Keratinocyte (primary cell): ENCODE results near the gene MED15. TPM values are rescaled to one million over a fixed set of nuclear protein-coding genes. Genes with fewer than 3 reads are reported as not detected.

Experiments used
- DNase-seq: peaks from one replicate; pipeline ENCODE4 v3.0.0-alpha.2; 2011; ENCODE audit warnings: low read depth, missing footprints, low spot score
- FAIRE-seq: peaks from 2 replicates; lab custom pipeline; 2011; peaks lifted over from hg19 to GRCh38; lab: Jason Lieb, UNC
- H2AFZ ChIP-seq: 2 replicates; pipeline ENCODE4 v1.6.0; 2012; ENCODE audit warnings: low read length, control low read depth, inconsistent platforms; ENCODE audit not compliant: control insufficient read depth
- H3K27ac ChIP-seq: 2 replicates; pipeline ENCODE4 v1.5.1; 2011; ENCODE audit warnings: low read length; ENCODE audit not compliant: control insufficient read depth, insufficient read depth
- H3K27me3 ChIP-seq: 3 replicates; pipeline ENCODE4 v1.6.0; 2011; ENCODE audit warnings: low read length; ENCODE audit not compliant: control insufficient read depth, insufficient read depth; ENCODE audit errors: extremely low read depth
- H3K36me3 ChIP-seq, 2 experiments: 2 replicates in 1 of 2; 3 replicates in 1 of 2; pipeline ENCODE4 v1.5.1; 2011; ENCODE audit warnings: low read length in 2 of 2, mild to moderate bottlenecking in 1 of 2; ENCODE audit not compliant: control insufficient read depth in 2 of 2, insufficient read depth in 2 of 2; ENCODE audit errors: extremely low read depth in 1 of 2
- H3K4me1 ChIP-seq: 3 replicates; pipeline ENCODE4 v1.5.1; 2011; ENCODE audit warnings: low read length; ENCODE audit not compliant: control insufficient read depth, insufficient read depth; ENCODE audit errors: extremely low read depth
- H3K4me2 ChIP-seq: 3 replicates; pipeline ENCODE4 v1.6.0; 2011; ENCODE audit warnings: low read depth, low read length; ENCODE audit not compliant: control insufficient read depth, insufficient read depth; ENCODE audit errors: extremely low read depth
- H3K4me3 ChIP-seq, 3 experiments: fragments of 200-600 bp in 1 of 3; sonication (generic) in 1 of 3; 2 replicates in 2 of 3; 3 replicates in 1 of 3; pipeline ENCODE4 v1.5.1; 2011 to 2016; ENCODE audit warnings: low read length in 3 of 3, mild to moderate bottlenecking in 3 of 3, control low read depth in 2 of 3, inconsistent platforms in 1 of 3, low read depth in 1 of 3, mixed read lengths in 1 of 3, mixed run types in 1 of 3, moderate library complexity in 1 of 3; ENCODE audit not compliant: control insufficient read depth in 2 of 3, insufficient read depth in 2 of 3; ENCODE audit errors: extremely low read depth in 1 of 3
- H3K79me2 ChIP-seq: 2 replicates; pipeline ENCODE4 v1.6.0; 2012; ENCODE audit warnings: low read length; ENCODE audit not compliant: control insufficient read depth, insufficient read depth
- H3K9ac ChIP-seq: 3 replicates; pipeline ENCODE4 v1.6.0; 2011; ENCODE audit warnings: low read length; ENCODE audit not compliant: control insufficient read depth, insufficient read depth; ENCODE audit errors: extremely low read depth
- H3K9me1 ChIP-seq: 3 replicates; pipeline ENCODE4 v1.6.0; 2011; ENCODE audit warnings: low read length; ENCODE audit not compliant: control insufficient read depth, insufficient read depth; ENCODE audit errors: extremely low read depth
- H3K9me3 ChIP-seq: 2 replicates; pipeline ENCODE4 v1.5.1; 2012; ENCODE audit warnings: low read depth, low read length; ENCODE audit not compliant: control insufficient read depth
- H4K20me1 ChIP-seq: 3 replicates; pipeline ENCODE4 v1.6.0; 2011; ENCODE audit warnings: low read length; ENCODE audit not compliant: control insufficient read depth, insufficient read depth; ENCODE audit errors: extremely low read depth
- CTCF ChIP-seq, 3 experiments: IDR thresholded peaks in 1 of 3; conservative IDR thresholded peaks in 1 of 3; optimal IDR thresholded peaks in 1 of 3; 2 replicates in 2 of 3; 3 replicates in 1 of 3; pipeline versions ENCODE3 to v1.5.1; 2011; ENCODE audit warnings: low read length in 3 of 3, mild to moderate bottlenecking in 3 of 3, moderate library complexity in 2 of 3, control low read depth in 1 of 3, inconsistent platforms in 1 of 3; ENCODE audit not compliant: insufficient read depth in 2 of 3; ENCODE audit errors: extremely low read depth in 1 of 3
- EZH2 ChIP-seq: IDR thresholded peaks from one replicate; pipeline ENCODE4 v1.6.1; 2012; ENCODE audit warnings: inconsistent platforms, mild to moderate bottlenecking, low read length, moderate library complexity
- dilution Hi-C: fragments of 300-500 bp; cut with MboI; formaldehyde crosslinking; loops from one replicate; pipeline ENCODE4 v1.7.0; 2020; ENCODE audit warnings: low sequenced_read_pairs; ENCODE audit not compliant: extremely low pct_ligation_motif_present
- polyA plus RNA-seq, 5 experiments: library from polyadenylated mRNA; depleted of rRNA in 3 of 5; stranded (reverse) in 3 of 5; stranded (forward) in 1 of 5; unstranded in 1 of 5; fragments of >200 nt; gene quantifications; 1 replicate in 1 of 5; 2 replicates in 3 of 5; 3 replicates in 1 of 5; pipeline versions ENCODE4 v1.2.1 to v1.2.3, GENCODE V29; 2011 to 2012; ENCODE audit warnings: missing spikeins in 2 of 5, low read depth in 1 of 5, low replicate concordance in 1 of 5

MED15 gene
- polyA plus RNA-seq, 1 donor (not counting 4 experiments of a cell fraction or from before 2014, with no cell fraction given) = 24.9 TPM

- H3K4me3 ChIP-seq = no peak overlapping the region
- H3K27ac ChIP-seq = no peak overlapping the region
- DNase-seq (no peak), FAIRE-seq (no peak)
- no peaks in the 10 kb centered on the region for H4K20me1 ChIP-seq
- H3K4me2 ChIP-seq = no peak overlapping the region
- H3K79me2 ChIP-seq = peaks cover 6% of the 10 kb centered on the region
- H3K9ac ChIP-seq = no peak overlapping the region
- no peak for TF ChIP-seq EZH2
- no peak for TF ChIP-seq CTCF (optimal IDR thresholded peaks at IDR 0.05 in 1 of 3, IDR thresholded peaks at IDR 0.05 in 1 of 3, conservative IDR thresholded peaks at IDR 0.05 in 1 of 3; ENCODE audit: extremely low read depth in 1 of 3, insufficient read depth in 2 of 3, low read length in 3 of 3)
- H2AFZ ChIP-seq = no peak overlapping the region
- H3K9me1 ChIP-seq = peaks cover 3% of the 10 kb centered on the region
- no peaks in the 10 kb centered on the region for H3K9me3 ChIP-seq
- peaks cover 0 to 1% of the 10 kb centered on the region in 2 experiments for H3K36me3 ChIP-seq
- H3K27me3 ChIP-seq = no peaks in the 10 kb centered on the region
- H3K4me1 ChIP-seq = peaks cover 18% of the 10 kb centered on the region
- dilution Hi-C loops = no loop called here
Observed at GRCh38 chr22:20498913-20499312, 8.5 kb upstream of the MED15 start.

- dilution Hi-C loops = no loop called here
- no peak overlapping the region for H3K9ac ChIP-seq
Observed at GRCh38 chr22:20499769-20500168, 7.6 kb upstream of the MED15 start.

More at GRCh38 chr22:20499769-20500168, 7.6 kb upstream of the MED15 start:
- Histone ChIP-seq H3K27ac (no peak overlapping the region), H3K4me3 (no peak overlapping the region), H3K4me2 (no peak overlapping the region), H3K36me3 (peaks cover 0 to 1% of the 10 kb centered on the region in 2 experiments), H3K79me2 (no peaks in the 10 kb centered on the region), H2AFZ (no peak overlapping the region), H3K27me3 (no peaks in the 10 kb centered on the region), H3K9me1 (peaks cover 3% of the 10 kb centered on the region), H3K9me3 (no peaks in the 10 kb centered on the region), H4K20me1 (no peaks in the 10 kb centered on the region), H3K4me1 (peaks cover 21% of the 10 kb centered on the region)
- no peak for FAIRE-seq
- DNase-seq = no peak
- TF ChIP-seq CTCF (optimal IDR thresholded peaks at IDR 0.05 in 1 of 3, IDR thresholded peaks at IDR 0.05 in 1 of 3, conservative IDR thresholded peaks at IDR 0.05 in 1 of 3; ENCODE audit: extremely low read depth in 1 of 3, insufficient read depth in 2 of 3, low read length in 3 of 3) (no peak), EZH2 (no peak)
